IPS-NIHi7 (cell line): ENCODE measurements around the gene OR2T11.
"Not testable (repeated sequence)": the region's sequence is repeated elsewhere in the genome, so short reads cannot be mapped to it uniquely, and the experiment has no call there.

Experiments used
- DNase-seq: peaks from one replicate; pipeline ENCODE4 v3.0.0; 2012; ENCODE audit warnings: mixed read lengths; ENCODE audit errors: extremely low spot score

Gene OR2T11, protein sequence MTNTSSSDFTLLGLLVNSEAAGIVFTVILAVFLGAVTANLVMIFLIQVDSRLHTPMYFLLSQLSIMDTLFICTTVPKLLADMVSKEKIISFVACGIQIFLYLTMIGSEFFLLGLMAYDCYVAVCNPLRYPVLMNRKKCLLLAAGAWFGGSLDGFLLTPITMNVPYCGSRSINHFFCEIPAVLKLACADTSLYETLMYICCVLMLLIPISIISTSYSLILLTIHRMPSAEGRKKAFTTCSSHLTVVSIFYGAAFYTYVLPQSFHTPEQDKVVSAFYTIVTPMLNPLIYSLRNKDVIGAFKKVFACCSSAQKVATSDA

DNA sequence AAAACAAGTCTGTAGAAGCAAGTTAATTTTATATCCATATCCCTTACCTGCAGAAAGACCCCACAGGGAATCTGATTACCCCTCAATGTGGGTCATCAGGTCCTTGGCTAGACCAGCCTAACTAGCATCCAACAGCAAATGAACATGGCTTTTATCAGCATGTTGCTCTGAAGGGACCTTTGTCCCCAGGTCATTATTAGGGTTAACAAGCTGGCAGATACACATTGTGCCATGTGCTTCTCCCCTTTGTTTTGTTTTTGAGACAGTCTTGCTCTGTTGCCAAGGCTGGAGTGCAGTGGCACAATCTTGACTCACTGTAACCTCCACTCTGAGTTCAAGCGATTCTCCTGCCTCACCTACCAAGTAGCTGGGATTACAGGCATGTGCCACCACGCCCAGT lies at the start of gene OR2T11:
Gene OR2T11, minus strand, starts transcription at position 101 of the 400 bp plus-strand sequence. CDS start 7,963 bp downstream, outside the sequence.
- not testable (repeated sequence) for DNase-seq

DNA sequence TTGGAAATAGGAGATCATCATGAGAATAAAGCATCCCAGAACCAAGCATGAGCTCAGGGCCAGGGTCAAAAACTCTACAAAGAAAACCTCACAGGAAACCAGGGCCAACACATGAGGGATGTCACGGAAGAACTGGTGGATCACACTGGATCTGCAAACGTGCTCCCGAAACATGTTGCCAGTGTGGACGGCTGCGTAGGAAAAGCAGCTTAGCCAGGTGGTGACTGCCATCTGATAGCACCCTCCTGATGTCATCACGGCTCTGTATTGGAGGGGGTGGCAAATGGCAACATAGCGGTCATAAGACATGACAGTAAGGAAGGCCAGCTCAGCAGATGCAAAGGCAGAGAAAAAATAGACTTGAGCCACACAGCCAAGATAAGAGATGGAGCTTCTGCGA lies 46.8 kb upstream of the OR2T11 start:
- no peak for DNase-seq

DNA sequence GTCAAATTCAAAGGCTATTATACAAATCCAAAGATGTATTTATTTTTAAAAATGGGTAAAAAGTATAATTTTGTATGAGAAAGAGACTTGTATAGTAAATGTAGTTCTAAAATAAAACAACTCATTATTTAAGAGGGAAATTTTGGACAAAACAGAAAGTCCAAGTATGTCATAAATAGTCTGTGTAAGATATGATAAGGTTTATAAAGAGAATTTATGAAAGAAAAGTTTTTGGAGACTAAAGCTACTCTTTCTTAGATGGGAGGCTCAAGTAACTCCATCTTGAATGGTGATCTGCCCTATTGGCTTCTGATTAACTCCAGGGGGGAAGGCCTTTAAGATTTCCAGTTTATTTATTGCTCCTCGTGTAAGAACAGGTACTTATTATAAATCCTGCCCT lies 35.1 kb upstream of the OR2T11 start:
- DNase-seq = no peak

DNA sequence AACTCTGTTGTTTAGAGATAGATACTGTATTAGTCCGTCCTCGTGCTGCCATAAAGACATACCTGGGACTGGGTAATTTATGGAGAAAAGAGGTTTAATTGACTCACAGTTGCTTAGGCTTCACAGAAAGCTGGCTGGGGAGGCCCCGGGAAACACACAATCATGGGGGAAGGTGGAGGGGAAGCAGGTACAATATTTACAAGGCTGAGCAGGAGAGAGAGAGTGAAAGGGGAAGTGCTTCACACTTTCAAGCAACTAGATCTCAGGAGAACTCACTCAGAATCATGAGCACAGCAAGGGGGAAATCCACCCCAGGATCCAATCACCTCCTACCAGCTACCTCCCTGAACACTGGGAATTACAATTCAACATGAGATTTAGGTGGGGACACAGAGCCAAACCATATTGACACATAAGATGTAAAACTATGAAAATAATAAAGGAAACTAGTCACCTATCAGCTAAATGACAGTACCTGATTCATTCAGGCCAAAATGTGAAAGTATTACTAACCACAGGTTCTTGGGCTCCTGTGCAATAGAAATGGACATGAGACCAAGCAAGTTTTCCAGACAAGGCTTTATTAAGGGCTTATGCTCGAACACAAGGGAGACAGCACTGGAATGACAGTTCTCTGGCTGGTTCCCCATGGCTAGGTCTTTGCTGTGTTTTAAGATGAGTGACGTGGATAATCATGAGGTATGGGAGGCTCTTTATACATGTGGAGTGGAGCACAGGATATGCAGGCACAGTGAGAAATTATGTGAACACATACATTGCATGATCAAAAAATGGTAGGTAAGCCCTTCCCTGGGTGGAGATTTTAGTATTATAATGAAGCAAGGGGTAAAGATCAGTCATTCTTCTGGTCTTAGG lies 28.8 kb upstream of the OR2T11 start:
- DNase-seq = not testable (repeated sequence)

DNA sequence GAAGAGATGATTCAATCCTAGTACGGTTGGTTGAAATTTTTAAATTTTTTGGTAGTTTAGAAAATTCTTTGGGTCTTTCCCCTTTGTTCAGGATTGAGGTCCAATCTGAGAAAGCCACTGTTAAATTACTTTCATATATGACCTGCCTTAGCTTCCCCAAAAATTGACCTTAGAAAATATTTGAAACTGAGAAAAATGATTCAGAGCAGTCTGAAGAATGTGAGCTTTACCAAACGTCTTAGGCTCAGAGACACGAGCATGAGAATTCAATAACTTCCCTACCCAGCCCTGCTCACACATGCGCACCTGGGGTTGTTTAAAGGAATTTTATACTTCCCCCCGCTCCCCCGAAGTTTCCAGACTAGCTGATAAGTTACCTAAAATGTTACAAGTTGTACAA lies 21.9 kb upstream of the OR2T11 start:
- DNase-seq = not testable (repeated sequence)

DNA sequence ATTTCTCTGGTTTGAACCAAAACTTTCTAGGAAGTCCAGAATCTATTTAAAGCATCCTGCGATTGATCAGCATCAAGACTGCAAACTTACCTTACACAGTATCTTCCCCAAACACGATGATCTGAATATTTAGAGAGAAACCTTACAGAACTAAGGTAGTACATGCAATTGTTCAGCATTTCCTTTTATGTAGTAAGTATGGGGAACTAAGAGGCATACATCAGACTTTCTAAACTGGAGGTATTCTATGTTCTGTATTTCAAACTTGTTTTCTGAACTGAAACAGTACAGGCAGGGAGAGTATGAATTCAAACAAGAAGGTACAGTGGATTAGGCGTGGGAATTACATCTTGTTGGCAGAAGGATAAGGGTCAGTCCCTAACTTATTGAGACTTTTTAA lies 20.5 kb upstream of the OR2T11 start, which contains the start of gene OR2T27:
Gene OR2T27, minus strand, starts transcription at position 175 of the 400 bp plus-strand sequence. CDS start 4,644 bp downstream, outside the sequence.
- DNase-seq = not testable (repeated sequence)

DNA sequence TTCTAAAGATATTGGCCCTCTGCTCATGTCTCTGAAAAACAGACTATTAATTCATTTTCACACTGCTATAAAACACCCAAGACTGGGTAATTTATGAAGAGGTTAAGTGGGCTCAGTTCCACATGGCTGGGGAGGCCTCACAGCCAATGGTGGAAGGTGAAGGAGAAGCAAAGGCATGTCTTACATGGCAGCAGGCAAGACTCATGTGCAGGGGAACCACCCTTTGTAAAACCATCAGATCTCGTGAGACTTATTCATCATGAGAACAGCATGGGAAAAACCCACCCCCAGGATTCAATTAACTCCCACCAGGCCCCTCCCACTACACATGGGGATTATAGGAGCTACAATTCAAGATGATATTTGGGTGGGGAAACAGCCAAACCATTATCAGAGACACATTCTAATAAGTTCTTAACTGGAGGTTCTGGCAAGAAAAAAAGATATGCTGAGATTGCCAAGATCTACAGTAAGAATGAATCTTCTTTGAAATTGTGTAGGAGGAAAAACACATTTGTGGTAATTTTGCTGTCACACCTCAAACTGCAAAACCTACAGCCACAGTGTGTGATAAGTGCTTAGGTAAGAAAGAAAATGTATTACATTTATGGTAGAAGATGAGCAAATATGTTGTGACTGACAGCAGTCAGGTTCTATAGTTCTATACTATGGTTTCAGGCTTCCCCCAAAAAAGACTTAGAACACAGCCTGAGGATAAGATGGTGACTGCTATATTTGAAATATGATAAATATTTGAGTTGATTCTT lies 14.1 kb upstream of the OR2T11 start:
- DNase-seq = not testable (repeated sequence)

DNA sequence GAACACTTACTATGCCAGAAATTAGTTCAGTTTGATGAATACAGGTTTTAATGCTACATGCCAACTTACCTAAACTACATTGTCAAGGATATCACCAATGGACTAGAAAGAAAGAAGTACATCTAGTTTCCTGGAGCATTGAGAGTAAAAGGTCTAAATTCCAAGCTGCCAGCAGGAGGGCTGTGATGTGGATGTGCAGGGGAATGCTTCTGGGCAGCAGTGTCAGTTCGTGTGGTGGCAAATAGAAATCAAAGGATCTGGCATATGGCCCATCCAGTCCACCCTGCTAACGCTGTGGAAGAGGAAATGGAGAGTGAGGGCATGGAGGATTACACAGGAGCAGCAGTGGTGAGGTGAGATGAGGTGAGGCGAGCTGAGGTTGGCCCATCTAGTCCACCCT lies 10.3 kb upstream of the OR2T11 start, which contains the start of gene OR2T35:
Gene OR2T35, minus strand, starts transcription at position 101 of the 400 bp plus-strand sequence. CDS start 6,020 bp downstream, outside the sequence.
- DNase-seq = not testable (repeated sequence)

DNA sequence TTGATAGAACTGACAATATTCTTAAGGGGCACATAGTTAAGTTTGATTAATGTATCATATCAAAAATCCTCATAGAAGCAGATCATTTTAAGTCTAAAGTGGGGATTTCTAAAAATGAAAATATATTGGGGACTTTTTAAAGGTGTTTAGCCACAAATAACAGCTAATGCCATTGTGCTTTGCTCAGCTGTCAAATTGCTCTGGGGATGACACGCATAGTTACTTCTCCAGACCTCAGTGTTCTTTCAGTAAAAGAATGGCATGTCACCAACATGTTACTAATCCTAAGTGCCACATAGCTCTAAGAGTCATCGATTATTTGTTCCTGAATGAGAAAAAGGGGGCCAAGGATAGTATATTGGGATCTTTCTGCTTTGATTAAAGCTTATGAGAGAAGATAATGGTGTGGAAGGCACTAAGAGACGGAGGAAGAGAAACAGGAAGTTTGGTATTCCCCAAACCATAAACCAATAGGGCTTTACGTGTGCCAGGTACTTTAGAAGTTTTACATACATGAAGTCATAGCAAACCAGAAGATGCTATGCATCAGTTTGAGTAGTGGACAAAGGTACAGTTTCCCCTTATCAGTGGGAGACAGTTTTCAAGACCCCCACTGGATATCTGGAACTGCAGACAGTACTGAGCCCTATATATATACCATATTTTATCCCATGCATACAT lies 8.2 kb upstream of the OR2T11 start:
- DNase-seq = not testable (repeated sequence)

DNA sequence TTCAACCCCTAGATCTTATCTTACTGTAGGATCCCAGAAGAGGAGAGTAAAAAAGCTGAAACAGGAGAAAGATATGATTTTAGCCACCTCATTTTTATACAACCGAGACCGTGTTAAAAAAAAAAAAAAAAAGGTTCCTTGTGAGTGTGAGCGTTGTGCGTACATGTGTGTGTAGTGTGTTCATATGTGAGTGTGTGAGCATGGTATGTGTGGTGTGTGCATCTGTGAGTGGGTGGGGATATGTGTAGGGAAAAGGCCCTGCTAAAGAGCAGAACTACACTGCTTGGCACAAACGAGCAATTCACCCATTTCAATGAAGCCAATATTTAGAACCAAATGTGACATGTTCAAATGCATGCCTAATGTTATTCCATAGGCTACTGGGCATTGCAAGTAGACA lies 6.7 kb upstream of the OR2T11 start:
- DNase-seq = not testable (repeated sequence)

DNA sequence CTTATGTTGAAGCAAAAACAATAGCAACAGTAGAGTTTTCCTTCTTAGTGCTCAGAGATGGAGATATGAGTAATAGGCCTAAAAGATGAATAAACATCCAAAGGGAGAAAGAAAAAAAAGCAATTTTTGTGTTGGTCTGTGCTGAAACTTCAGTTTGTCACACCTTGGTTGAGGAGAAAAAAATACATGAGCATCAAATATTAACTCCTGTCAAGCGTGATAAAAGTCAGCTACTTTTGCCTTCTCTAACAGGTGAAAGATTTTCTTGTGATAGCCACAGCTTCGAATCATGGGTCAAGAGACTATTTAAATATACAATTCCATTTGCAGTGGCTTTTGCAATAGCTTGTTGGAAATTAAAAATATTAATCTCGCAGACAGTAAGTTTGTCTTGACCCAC lies 6.0 kb upstream of the OR2T11 start:
- not testable (repeated sequence) for DNase-seq

DNA sequence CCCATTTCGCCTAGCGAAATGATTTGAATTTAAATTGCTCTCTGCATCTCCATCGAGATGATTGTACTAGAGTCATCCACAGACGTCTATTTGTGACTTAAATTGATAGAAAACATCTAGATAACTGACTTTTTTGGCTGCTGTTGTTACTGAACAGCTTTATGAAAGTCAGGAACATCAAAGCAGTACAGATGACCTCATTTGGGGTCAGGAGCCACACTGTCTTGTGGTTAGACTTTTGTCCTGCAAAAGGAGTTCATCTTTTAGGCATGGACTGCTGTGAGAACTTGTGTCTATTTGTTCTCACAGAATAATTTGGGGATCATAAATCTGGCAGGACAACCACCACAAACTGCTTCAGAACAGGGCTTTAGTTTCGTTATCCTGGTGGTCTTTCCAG lies 4.8 kb upstream of the OR2T11 start:
- not testable (repeated sequence) for DNase-seq

DNA sequence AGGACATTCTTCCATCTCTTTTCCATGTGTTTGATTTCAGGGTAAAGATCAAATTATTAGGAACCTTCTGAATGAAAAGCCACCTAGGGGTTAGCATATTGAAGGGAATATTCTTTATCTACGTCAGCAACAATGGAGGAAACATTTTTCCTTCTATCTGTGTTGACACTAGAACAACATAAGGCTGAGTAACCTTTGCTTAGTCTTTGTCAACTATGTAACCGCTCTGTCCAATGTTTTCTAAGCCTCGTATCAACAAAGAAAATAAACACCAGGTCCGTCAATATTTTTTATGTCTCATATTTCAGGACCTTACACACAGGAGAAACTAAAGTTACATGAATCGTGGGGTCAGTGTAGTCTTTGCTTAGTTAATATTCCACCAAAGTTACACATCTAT lies 1.7 kb upstream of the OR2T11 start:
- DNase-seq = not testable (repeated sequence)

DNA sequence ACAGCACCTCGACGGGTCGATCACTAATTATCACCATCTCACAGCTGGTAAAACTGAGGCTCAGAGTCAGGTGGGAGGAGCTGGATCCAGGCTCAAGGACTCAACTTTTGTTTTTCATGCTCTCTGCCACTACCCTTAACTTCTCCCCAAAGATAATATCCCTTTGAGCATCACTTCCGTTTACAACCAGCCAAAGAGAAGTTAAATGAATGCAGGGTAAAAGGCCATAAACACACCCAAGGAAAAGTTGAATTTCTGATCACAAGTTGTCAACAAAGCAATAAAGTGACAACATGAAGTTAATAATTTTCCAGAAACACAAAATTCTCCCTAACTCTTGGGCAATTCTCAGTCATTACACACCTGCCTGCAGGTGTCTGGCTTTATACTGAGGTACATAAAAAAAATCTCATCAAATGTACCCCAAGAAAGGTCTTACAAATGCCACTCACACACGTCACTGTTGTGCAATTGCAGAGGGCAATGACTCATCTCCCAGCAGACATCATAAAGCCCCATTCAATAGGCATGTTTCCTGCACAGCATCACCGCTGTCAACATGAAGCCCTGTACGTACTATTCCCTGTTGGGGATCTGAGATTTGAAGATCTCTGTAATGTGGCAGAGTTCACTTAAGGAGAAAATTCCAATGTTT lies 3.4 kb downstream of the OR2T11 start:
- DNase-seq = no peak

DNA sequence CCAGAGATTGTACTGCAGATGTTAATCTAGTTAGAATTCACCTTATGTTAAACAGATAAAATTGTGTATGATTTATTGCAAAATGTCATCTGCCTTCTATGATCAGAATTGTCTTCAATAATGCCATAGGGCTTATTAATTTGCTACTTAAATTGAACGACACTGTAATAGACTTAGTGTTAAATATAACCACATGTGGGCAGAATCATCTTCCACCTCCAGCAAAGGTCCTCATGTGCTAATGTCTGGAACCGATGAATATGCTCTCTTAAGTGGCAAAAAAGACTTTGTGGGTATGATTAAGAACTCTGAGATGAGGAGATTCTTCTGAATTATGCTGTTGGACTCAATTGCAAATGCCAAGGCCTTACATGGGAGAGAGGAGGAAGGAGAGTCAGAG lies 4.3 kb downstream of the OR2T11 start:
- no peak for DNase-seq

DNA sequence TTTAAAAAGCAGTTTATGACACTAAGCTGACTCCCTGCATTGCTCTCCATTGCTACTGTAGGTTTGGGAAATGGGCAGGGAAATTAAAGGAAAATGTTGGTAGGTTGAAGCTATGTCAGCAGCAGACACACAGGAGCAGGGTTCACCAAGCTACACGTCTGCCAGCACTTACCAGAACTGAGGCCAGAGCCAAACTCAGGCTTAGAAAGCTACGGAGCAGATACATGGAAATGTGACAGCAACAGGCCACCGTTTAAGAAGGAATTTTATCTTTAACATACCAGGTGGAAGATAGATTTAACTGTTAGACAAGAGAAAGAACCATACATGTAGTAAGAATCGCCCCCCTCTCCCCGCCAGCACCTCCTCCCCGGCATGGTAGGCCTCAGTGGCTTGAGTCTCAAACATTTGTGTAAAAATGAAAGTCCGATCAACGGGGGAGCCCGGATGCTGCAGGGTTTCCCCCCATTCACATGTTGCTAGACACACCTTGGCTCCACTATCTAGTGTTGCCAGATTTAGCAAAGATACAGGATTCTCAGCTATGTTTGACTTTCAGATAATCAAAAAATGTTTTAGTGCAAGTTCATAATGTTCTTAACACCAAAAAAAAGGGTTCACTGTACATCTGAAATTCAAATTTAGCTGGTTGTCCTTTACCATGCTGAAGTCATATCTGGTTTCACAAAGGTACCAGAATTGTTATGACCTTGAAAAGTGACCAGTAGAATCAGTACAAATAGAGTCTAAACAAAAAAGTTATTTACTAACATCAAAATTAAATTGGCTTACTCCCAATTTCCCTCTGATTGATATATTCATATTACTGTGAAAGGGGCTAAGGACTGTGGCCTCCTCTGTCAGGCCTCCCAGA lies 6.7 kb downstream of the OR2T11 start:
- no peak for DNase-seq

DNA sequence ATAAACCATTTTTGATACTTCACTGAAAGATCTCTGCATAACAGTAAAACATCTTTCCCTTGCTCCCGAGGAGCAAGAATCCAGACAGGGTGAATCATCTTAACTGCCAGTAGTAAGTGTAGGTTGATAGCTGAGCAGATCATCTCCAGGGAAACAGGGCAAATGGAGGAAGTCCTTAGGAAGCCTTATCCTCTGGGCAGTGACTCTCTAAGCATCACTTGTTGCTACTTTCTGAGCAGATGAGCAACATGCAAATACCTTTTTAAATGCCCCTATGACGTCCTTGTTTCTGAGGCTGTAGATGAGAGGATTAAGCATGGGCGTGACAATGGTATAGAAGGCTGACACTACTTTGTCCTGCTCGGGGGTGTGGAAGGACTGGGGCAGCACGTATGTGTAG lies 8.9 kb downstream of the OR2T11 start:
- no peak for DNase-seq

DNA sequence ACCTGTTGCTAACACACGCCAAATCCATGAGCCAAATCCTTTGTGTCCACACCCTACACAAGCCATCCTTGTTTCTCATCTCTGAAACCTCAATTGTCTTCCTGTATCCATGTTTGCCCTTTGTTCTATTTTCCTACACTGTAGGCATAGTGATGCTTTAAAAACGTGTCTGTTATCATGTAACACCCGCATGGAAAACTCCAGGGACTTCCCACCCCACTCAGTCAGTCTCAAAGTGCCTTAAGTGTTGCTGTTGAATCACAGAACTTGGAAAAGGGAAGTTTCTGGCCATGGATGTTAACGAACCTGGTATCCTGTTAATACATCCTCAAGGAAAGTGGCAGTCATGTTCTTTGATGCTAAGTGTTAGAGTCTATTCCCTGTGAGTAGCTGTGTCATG lies 9.7 kb downstream of the OR2T11 start:
- no peak for DNase-seq

DNA sequence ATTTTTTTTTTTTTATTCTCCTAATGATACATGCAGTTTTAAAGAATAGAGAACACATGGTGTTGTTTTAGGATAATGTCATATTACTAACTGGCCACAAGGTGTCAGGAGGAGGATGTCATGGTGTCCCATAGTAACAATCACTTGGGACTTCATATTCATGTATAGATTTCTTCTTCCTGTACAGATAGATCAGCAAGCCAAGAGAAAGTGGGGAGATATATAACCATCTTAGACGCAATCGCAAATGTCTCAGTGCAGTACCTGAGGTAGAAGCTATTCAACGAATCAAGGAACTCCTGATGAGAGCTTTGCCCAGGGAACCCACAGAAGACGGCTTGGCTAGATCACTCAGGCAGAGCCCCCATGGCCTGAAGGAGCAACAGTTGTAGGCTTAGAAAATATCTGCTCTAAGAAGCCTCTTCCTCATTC lies 12.3 kb downstream of the OR2T11 start:
- DNase-seq = no peak

DNA sequence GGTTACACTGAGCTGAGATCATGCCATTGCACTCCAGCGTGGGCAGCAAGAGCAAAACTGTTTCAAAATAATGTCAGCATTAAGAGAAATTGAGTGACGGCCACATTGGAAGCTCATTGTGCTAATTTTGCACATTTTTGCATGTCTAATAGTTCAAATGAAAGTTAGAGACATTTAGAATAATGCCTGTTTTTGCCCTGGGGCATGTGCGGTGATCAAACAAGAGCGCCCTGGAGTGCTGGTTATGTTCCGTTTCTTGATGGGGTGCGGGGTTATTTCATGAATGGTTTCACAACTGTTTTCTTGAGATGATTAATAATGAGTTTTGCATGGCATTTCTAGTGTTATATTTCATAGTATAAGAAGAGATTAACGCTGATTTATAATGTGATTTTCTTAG lies 13.1 kb downstream of the OR2T11 start:
- DNase-seq = no peak
